Ovary (tissue), 3 donors: Measurements from ENCODE around the gene ACTG2.

Experiments used
- CTCF ChIP-seq, 3 donors: fragments of 450-650 bp in 2 of 3; fragments of 200-600 bp in 1 of 3; IDR thresholded peaks; one replicate each; pipeline versions ENCODE4 v1.5.1 to v1.8.0; 2016 to 2022; ENCODE audit warnings: antibody characterized with exemption in 3 of 3, mild to moderate bottlenecking in 1 of 3
- POLR2A ChIP-seq: fragments of 450-650 bp; IDR thresholded peaks from one replicate; pipeline ENCODE4 v1.6.1; 2017; ENCODE audit warnings: antibody characterized with exemption, mild to moderate bottlenecking, moderate library complexity
- donor health status: DM: no; HTN: no; CAD: no.

GRCh38 chr2:73855526-73855925 lies 37.3 kb upstream of the ACTG2 start:
- TF ChIP-seq CTCF (IDR thresholded peaks at IDR 0.05) (no peak), POLR2A (no peak)
